Common myeloid progenitor, CD34-positive (primary cell): ENCODE measurements around the gene KRT84.
A peak's percentile ranks its signal among the peaks of the same experiment; 100 is the strongest.

Experiments
- CTCF ChIA-PET: fragments of 350-600 bp; sonication (Branson Sonifier 250); formaldehyde crosslinking; loops from one replicate; lab custom pipeline; 2021; ENCODE audit warnings: antibody characterized with exemption; lab: Charles Lee
- POLR2A ChIA-PET: fragments of 350-600 bp; sonication (Branson Sonifier 250); formaldehyde crosslinking; loops from one replicate; lab custom pipeline; 2021; ENCODE audit warnings: antibody characterized with exemption; lab: Charles Lee
- DNase-seq, 3 donors: peaks; one replicate each; pipeline versions ENCODE4 v3.0.0 to v3.0.0-alpha.2; 2013
- H3K27ac ChIP-seq, 2 experiments: 1 replicate in 1 of 2; 2 replicates in 1 of 2; pipeline ENCODE4 v1.7.0; 2013; ENCODE audit warnings: inconsistent platforms in 2 of 2, low read length in 2 of 2, mild to moderate bottlenecking in 2 of 2, low read depth in 1 of 2, moderate library complexity in 1 of 2; ENCODE audit not compliant: severe bottlenecking in 2 of 2, insufficient read depth in 1 of 2, poor library complexity in 1 of 2
- H3K27me3 ChIP-seq, 5 experiments: replicated peaks in 2 of 5; 1 replicate in 3 of 5; 2 replicates in 2 of 5; pipeline versions ENCODE4 v1.6.1 to v1.7.0; 2013; ENCODE audit warnings: low read length in 4 of 5, mild to moderate bottlenecking in 2 of 5, moderate library complexity in 2 of 5, inconsistent platforms in 1 of 5; ENCODE audit not compliant: insufficient read depth in 5 of 5, control insufficient read depth in 4 of 5
- H3K36me3 ChIP-seq, 4 experiments: 1 replicate in 2 of 4; 2 replicates in 2 of 4; pipeline versions ENCODE4 v1.6.1 to v1.7.0; 2013; ENCODE audit warnings: low read length in 3 of 4, control low read depth in 1 of 4, mild to moderate bottlenecking in 1 of 4; ENCODE audit not compliant: control insufficient read depth in 4 of 4, insufficient read depth in 4 of 4
- H3K4me1 ChIP-seq, 4 experiments: 1 replicate in 3 of 4; 2 replicates in 1 of 4; pipeline versions ENCODE4 v1.6.1 to v1.7.1; 2013; ENCODE audit warnings: low read length in 3 of 4, mild to moderate bottlenecking in 3 of 4, control low read depth in 1 of 4, inconsistent platforms in 1 of 4, moderate library complexity in 1 of 4; ENCODE audit not compliant: control insufficient read depth in 4 of 4, insufficient read depth in 4 of 4; ENCODE audit errors: control extremely low read depth in 1 of 4
- H3K4me3 ChIP-seq, 7 experiments: 1 replicate in 4 of 7; 2 replicates in 3 of 7; pipeline versions ENCODE4 v1.5.1 to v1.7.0; 2013; ENCODE audit warnings: mild to moderate bottlenecking in 7 of 7, low read length in 6 of 7, moderate library complexity in 6 of 7, inconsistent platforms in 2 of 7, low read depth in 2 of 7, control low read depth in 1 of 7; ENCODE audit not compliant: insufficient read depth in 4 of 7, control insufficient read depth in 1 of 7; ENCODE audit errors: extremely low read depth in 1 of 7
- H3K9me3 ChIP-seq, 5 experiments: 1 replicate in 4 of 5; 2 replicates in 1 of 5; pipeline versions ENCODE4 v1.6.1 to v1.7.1; 2013; ENCODE audit warnings: low read length in 4 of 5, mild to moderate bottlenecking in 2 of 5, inconsistent platforms in 1 of 5, low read depth in 1 of 5, moderate library complexity in 1 of 5; ENCODE audit not compliant: control insufficient read depth in 4 of 5, insufficient read depth in 2 of 5; ENCODE audit errors: control extremely low read depth in 1 of 5
- WGBS: methylation state at CpG from one replicate; pipeline ENCODE4 v1.1.5; 2013; ENCODE audit not compliant: insufficient coverage; 5-methylcytosine and 5-hydroxymethylcytosine counted together

Gene KRT84

DNA sequence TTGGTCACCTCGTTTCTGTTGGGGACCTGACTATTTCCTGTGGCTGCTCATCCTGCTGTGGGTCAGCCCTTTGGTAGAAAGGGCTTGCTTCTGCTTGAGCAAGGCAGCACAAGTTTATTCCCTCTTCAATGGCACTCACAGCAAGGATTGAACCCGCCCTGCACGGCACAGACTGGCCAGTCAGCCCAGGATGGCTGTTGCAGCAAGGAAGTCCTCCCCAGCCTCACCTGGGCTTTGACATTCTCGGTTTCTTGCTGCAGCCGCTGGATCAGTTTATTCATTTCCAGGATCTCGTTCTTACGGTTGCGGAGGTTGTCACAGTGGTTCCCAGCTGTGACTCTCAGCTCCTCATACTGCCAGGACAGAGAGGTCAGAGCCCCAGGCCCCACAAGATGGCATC lies 11.2 kb upstream of the KRT84 start:
- Histone ChIP-seq H3K36me3 (no peaks in the 10 kb centered on the region), H3K27me3 (peaks cover 0 to 5% (median 3%) of the 10 kb centered on the region in 5 experiments), H3K4me1 (no peaks in the 10 kb centered on the region), H3K9me3 (no peaks in the 10 kb centered on the region), H3K27ac (no peak overlapping the region), H3K4me3 (no peak overlapping the region)
- no peak for DNase-seq
- WGBS = 91% methylated on average over 8 of the region's 8 CpGs
- POLR2A ChIA-PET = no interaction called here
- CTCF ChIA-PET = interaction anchor here (1.1 to 3.6 kb wide), 4 partner anchors 9 to 483 kb away, joined by 3 to 16 read pairs (median 6); partner anchors contain the start of genes KRT82 and KRT84

DNA sequence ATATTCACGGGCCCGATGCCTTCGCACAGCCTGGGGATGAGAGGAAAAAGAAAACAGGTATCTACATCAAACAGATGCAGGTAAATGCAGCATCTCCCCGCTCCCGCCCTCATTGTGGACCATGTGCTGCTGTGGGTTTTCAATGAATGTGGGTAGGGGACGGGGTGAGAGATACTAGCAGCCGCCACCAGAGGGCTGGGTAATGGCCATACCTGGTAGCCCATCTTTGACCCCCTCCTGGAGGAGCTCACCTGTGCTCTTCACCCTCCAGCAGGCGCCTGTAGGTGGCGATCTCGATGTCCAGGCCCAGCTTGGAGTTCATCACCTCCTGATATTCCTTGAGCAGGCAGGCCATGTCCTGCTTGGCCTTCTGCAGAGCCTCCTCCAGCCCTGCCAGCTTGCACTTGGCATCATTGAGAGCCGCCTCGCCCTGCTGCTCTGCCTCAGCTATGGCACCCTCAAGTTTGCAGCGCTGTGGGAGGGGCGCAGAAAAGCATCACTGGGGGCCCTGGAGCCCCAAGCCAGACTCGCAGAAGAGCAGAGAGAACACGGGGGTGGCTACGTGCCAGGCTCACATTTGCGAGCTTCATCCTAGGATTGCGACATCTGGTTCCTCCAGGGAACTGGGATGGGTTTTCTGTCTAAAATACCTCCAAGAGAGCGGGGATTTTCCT lies 10.4 kb upstream of the KRT84 start:
- no peaks in the 10 kb centered on the region for H3K36me3 ChIP-seq
- peak in 1 of 3 donors; percentile 17 for DNase-seq
- no peak overlapping the region for H3K27ac ChIP-seq
- no peaks in the 10 kb centered on the region for H3K9me3 ChIP-seq
- H3K27me3 ChIP-seq = peaks cover 0 to 5% (median 3%) of the 10 kb centered on the region in 5 experiments
- 79% methylated on average over 20 of the region's 20 CpGs for WGBS
- CTCF ChIA-PET = interaction anchor here (0.9 to 3.6 kb wide), 9 partner anchors 8 to 484 kb away, joined by 3 to 16 read pairs (median 4); partner anchors contain the start of genes KRT82 and KRT84
- H3K4me3 ChIP-seq = no peak overlapping the region
- POLR2A ChIA-PET = no interaction called here
- no peaks in the 10 kb centered on the region for H3K4me1 ChIP-seq

DNA sequence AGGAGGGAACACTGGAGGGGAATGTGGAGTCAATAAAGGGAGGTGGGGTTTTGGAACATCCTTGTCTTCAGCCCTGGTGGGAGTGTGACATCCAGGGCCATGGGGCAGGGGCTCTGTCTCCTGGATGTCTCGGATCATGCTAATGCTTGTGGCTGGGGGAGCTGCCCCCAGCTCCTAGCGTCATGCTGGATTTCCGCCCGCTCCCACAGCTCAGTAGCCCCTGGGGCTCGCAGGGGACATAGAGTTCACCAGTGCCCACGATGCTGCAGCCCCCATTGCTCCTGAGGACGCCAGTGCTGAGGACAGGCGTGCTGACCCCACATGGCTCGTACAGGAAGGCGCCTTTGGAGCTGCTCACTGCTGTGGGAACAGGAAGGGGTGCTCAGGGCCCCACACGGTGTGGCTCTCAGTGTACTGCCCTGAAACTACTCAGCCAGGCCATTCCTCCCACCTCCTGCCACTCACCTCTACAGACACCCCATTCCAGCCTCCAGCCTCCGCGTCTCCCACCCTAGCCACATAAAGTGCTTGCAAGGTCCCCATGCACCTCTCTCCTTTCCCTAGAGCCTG lies 9.5 kb upstream of the KRT84 start:
- Histone ChIP-seq H3K4me3 (no peak overlapping the region), H3K27me3 (peaks cover 0 to 5% (median 3%) of the 10 kb centered on the region in 5 experiments), H3K36me3 (no peaks in the 10 kb centered on the region), H3K9me3 (no peaks in the 10 kb centered on the region), H3K27ac (no peak overlapping the region), H3K4me1 (no peaks in the 10 kb centered on the region)
- CTCF ChIA-PET = interaction anchor here (0.8 to 3.6 kb wide), 10 partner anchors 9 to 490 kb away, joined by 3 to 16 read pairs (median 4); partner anchors contain the start of gene KRT84
- 88% methylated on average over 13 of the region's 13 CpGs for WGBS
- no peak for DNase-seq
- POLR2A ChIA-PET = interaction anchor here (0.6 kb wide), 1 partner anchor 239 kb away, joined by 3 read pairs; no protein-coding TSS in a partner anchor

DNA sequence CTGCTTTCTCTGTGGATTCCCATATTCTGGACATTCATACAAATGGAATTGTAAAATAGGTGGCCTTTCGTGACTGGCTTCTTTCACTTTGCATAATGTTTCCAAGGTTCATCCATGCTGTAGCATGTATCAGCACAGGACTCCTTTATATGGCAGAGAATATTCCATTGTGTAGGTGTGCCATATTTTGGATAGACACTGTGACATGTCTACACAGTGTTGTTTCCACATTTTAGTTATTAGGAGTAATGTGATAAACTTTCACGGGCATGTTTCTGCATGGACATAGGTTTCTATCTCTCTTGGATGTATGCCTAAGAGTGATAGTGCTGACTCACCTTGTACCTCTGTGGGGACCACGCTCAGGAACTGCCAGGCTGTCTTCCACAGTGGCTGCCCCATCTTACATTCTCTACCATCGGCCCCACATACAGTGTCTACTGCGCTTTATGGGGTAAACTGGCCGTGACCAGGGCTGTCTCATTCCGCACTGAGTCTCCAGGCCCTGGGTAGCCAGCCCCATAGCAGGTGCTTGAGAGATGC lies 7.1 kb upstream of the KRT84 start:
- ChIA-PET CTCF (interaction anchor here (0.8 to 2.5 kb wide), 4 partner anchors 13 to 486 kb away, joined by 3 to 12 read pairs (median 8); no protein-coding TSS in a partner anchor), POLR2A (interaction anchor here (1.1 kb wide), 1 partner anchor 483 kb away, joined by 4 read pairs; no protein-coding TSS in a partner anchor)
- peaks cover 0 to 12% (median 3%) of the 10 kb centered on the region in 5 experiments for H3K27me3 ChIP-seq

DNA sequence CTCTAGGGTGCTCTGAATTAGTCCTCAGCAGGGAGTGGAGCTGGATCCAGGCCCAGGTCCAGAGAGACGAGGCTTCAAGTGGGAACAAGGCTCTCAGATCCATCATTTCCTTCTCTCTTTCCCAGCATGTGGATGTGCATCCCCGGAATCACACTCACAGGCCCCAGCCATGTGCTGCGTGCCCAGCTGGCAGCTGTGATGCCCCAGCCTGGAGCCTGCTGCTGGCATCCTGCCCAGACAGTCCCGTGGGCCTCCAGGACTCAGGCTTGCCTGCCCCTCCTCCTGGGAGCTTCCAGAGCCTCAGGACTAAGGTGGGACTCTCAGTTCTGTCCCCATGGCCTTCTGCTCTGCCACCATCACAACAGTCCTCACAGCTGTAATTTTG lies 6.2 kb upstream of the KRT84 start:
- WGBS = 74% methylated on average over 4 of the region's 4 CpGs
- DNase-seq = no peak
- no peak overlapping the region for H3K4me3 ChIP-seq
- peaks cover 0 to 13% (median 6%) of the 10 kb centered on the region in 5 experiments for H3K27me3 ChIP-seq
- no peak overlapping the region for H3K27ac ChIP-seq
- no peaks in the 10 kb centered on the region for H3K36me3 ChIP-seq
- no peaks in the 10 kb centered on the region for H3K9me3 ChIP-seq
- ChIA-PET CTCF (interaction anchor here (0.8 to 2.5 kb wide), 7 partner anchors 12 to 589 kb away, joined by 3 to 12 read pairs (median 4); no protein-coding TSS in a partner anchor), POLR2A (interaction anchor here (1.1 kb wide), 1 partner anchor 484 kb away, joined by 4 read pairs; no protein-coding TSS in a partner anchor)
- H3K4me1 ChIP-seq = no peaks in the 10 kb centered on the region

More for the DNA sequence above, 7.1 kb upstream of the KRT84 start:
- Histone ChIP-seq H3K4me1 (no peaks in the 10 kb centered on the region), H3K4me3 (no peak overlapping the region), H3K36me3 (no peaks in the 10 kb centered on the region), H3K9me3 (no peaks in the 10 kb centered on the region), H3K27ac (no peak overlapping the region)
- 100% methylated on average over 4 of the region's 7 CpGs for WGBS
- DNase-seq = no peak

DNA sequence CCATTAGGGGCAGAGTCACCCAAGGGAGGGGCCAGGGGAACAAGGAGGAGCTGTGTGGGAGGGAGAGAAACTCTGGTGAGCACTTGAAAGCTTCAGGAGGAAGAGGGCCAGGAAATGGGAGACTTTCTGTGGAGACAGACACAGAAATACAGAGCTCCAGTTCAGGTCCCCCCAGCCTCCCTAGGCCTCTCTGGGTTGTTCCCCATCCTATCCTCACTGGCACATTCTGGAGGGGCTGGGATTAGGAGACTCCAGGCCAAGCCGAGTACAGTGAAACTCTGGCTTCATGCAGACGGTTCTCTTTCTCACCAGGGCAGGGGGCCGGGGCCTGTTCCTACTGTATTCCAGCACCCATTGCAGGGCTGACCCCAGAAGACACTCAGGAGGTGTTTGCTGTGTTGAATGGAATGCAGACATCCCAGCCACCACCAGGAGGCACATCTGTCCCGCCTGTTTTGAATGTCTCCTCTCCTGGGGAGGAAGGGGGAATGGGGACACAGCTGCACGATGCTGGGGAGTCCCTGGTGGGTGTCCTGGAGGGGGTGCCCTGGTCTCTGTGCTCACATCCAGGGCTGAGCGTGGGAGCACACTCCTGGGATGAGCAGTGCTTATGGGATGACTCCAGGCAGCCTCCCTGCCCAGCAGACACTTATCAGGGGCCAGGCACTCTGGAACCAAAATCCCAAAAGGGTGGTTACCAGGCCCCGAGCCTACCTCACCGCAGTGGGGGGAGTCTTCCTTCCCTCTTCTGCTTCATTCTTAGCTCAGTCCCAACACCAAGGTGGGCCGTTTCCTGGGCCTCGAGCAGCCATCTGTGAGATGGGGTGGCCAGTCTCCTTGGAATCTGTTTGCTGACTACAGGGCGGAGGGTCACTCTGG lies 5.5 kb upstream of the KRT84 start:
- no peak overlapping the region for H3K27ac ChIP-seq
- no peak overlapping the region for H3K4me3 ChIP-seq
- no peaks in the 10 kb centered on the region for H3K9me3 ChIP-seq
- POLR2A ChIA-PET = no interaction called here
- peak; percentile 14 to 35 (median 17) for DNase-seq
- 93% methylated on average over 8 of the region's 11 CpGs for WGBS
- CTCF ChIA-PET = interaction anchor here (0.9 to 2.5 kb wide), 7 partner anchors 9 to 589 kb away, joined by 3 to 12 read pairs (median 3); no protein-coding TSS in a partner anchor
- H3K36me3 ChIP-seq = no peaks in the 10 kb centered on the region
- no peaks in the 10 kb centered on the region for H3K4me1 ChIP-seq
- H3K27me3 ChIP-seq = peaks cover 0 to 13% (median 6%) of the 10 kb centered on the region in 5 experiments
